RWPE1 (cell line): ENCODE data around the gene MCFD2.

ENCODE experiments used
- CTCF ChIA-PET: fragments of 350-600 bp; sonication (Branson Sonifier 250); formaldehyde crosslinking; extraction: SDS; loops from one replicate; lab custom pipeline; 2021; lab: Yijun Ruan, JAX
- POLR2A ChIA-PET: fragments of 400-600 bp; formaldehyde crosslinking; extraction: SDS; loops from one replicate; lab custom pipeline; 2020; ENCODE audit warnings: antibody characterized with exemption; ENCODE audit not compliant: low non-redundant PET; lab: Yijun Ruan, JAX
- DNase-seq: peaks from one replicate; pipeline ENCODE4 v3.0.0; 2012; ENCODE audit warnings: low spot score
- H3K27ac ChIP-seq: fragments of 450-650 bp; 2 replicates; pipeline ENCODE4 v1.5.1; 2017
- TF ChIP-seq, protein P1 (sequence below): fragments of 450-650 bp; conservative IDR thresholded peaks from 2 replicates; pipeline ENCODE4 v1.5.1; 2017; ENCODE audit warnings: low read depth, mild to moderate bottlenecking

The MCFD2 gene

DNA sequence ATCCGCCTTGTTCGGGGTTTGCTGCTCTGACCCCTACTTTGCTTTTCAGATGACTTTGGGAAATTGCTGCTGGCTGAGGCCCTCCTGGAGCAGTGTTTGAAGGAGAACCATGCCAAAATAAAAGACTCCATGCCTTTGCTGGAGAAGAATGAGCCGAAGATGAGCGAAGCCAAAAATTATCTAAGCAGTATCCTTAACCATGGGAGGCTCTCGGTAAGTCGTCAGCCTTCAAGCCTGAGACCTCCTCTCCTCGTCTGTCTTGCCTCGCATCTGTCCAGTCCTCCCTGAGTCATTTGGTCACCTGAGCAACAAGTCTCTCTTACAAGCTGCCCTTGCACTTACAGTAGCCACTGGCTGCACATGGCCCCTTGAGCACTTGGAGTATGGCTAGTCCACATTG, 34.7 kb upstream of the MCFD2 start:
- no peak overlapping the region for H3K27ac ChIP-seq
- CTCF ChIA-PET: no interaction called here
- TF ChIP-seq, protein P1, sequence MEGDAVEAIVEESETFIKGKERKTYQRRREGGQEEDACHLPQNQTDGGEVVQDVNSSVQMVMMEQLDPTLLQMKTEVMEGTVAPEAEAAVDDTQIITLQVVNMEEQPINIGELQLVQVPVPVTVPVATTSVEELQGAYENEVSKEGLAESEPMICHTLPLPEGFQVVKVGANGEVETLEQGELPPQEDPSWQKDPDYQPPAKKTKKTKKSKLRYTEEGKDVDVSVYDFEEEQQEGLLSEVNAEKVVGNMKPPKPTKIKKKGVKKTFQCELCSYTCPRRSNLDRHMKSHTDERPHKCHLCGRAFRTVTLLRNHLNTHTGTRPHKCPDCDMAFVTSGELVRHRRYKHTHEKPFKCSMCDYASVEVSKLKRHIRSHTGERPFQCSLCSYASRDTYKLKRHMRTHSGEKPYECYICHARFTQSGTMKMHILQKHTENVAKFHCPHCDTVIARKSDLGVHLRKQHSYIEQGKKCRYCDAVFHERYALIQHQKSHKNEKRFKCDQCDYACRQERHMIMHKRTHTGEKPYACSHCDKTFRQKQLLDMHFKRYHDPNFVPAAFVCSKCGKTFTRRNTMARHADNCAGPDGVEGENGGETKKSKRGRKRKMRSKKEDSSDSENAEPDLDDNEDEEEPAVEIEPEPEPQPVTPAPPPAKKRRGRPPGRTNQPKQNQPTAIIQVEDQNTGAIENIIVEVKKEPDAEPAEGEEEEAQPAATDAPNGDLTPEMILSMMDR: no peak
- no peak for DNase-seq
- POLR2A ChIA-PET: no interaction called here

DNA sequence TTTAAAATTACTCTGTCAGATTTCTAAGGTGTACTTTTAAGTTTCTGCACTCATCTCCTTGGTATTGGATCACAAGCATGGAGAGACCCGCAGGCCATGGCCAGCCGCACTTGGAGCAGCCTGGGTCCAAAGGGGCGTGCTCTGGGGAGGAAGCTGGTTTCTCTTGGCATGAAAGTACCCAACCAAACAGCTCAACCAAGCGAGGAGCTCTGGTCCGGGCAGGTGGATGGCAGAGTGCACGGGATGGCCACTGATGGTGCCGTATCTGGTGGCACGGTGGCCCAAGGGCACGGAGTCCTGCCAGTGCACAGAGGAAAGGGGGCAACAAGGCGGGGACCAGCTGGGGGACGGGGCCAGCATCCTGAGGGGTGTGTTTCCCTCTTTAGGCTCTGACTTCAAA, 32.2 kb upstream of the MCFD2 start:
- no peak overlapping the region; the same call in 1 of the 2 replicates for H3K27ac ChIP-seq
- ChIA-PET POLR2A (no interaction called here), CTCF (interaction anchor here (0.6 to 0.7 kb wide), 3 partner anchors 24 to 345 kb away, joined by 3 to 4 read pairs (median 4); no protein-coding TSS in a partner anchor)
- DNase-seq: no peak
- TF ChIP-seq, protein P1: no peak

DNA sequence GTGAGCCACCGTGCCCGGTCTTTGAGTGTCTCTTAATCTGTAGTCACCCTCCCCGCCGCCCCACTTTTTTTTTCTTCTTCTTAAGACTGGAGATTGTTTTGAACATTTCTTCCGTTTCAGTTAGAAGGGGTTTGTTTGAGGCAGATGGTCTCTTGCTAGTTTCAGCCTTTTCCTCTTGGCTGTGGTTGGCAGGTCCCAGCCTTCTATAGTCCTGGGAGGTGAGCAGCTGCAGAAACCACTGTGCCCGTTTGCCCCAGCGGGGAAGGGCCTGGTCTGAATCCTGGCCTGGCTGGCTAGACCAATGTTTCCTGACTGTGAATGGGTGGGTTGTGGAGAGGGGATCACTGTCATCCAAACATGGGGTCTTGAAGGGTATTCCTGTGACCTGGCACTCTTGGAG, 30.1 kb upstream of the MCFD2 start:
- DNase-seq: no peak
- TF ChIP-seq, protein P1: no peak
- peak overlapping the region; percentile 13; the same call in 1 of the 2 replicates for H3K27ac ChIP-seq
- CTCF ChIA-PET: interaction anchor here (0.6 kb wide), 1 partner anchor 27 kb away, joined by 4 read pairs; no protein-coding TSS in a partner anchor
- POLR2A ChIA-PET: no interaction called here

DNA sequence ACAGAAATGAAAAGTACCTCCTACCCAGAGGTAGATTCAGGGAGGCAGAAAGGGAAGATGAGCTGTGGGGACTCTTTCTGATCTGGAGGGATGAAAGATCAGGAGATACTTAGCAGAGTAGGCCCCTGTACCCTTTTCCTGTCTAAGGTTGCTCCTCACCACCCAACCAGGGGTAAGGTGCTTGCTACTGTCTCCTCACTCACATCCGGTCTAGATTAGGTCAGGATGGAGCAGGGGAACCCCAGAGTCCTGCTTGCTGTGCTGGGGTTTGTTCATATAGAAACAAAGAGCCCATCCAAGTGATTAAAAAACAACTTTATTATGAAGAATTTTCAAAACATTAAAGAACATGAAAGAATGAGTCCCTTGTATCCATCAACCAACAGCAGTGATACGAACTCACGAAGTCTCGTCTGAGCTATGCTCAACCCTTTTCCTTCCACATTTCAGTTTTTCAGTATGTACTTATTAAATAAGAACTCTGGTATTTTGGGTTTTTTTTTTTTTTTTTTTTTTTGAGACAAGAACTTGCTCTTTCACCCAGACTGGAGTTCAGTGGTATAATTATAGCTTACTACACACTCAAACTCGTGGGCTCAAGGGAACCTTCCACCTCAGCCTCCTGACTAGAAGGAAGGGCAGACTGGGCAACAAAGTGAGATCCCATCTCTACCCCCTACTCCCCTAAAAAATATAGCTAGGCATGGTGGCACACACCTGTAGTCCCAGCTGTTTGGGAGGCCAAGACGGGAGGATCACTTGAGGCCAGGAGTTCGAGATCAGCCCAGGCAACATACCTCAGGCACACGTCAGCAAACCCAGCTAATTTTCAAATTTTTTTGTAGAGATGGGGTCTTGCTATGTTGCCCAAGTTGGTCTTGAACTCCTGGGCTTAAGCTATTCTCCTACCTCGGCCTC, 28.5 kb upstream of the MCFD2 start:
- CTCF ChIA-PET: interaction anchor here (0.6 kb wide), 1 partner anchor 423 kb away, joined by 3 read pairs; no protein-coding TSS in a partner anchor
- DNase-seq: no peak
- TF ChIP-seq, protein P1: no peak
- H3K27ac ChIP-seq: no peak overlapping the region
- POLR2A ChIA-PET: no interaction called here

DNA sequence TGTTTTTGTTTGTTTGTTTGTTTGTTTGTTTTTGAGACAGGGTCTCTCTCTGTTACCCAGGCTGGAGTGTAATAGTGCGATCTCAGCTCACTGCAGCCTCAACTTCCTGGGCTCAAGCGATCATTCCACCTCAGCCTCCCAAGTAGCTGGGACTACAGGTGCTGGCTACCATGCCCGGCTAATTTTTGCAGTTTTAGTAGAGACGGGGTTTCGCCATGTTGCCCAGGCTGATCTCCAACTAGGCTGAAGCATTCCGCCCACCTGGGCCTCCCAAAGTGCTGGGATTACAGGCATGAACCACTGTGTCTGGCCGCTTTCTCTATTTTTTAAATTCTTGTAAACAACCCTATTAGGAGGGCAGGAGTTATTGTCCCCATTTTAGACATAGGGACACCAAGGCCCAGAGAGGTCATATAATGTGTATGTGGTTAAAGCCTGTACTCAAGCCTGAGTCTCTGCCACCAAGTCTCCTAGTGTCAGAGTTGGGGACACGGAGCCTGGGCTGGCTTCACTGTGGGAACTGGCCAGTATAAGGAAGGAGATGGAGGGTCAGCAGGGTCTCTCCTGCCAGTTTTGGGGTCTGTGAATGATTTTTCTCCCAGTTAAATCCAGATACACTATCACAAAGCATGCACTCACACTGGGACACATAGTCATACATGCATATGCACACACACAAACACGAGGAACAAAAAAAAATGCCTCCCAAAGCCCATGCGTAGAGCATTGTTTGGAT, 27.5 kb upstream of the MCFD2 start:
- DNase-seq: no peak
- ChIA-PET CTCF (interaction anchor here (0.7 kb wide), 1 partner anchor 20 kb away, joined by 3 read pairs; no protein-coding TSS in a partner anchor), POLR2A (interaction anchor here (0.7 kb wide), 1 partner anchor 18 kb away, joined by 3 read pairs; no protein-coding TSS in a partner anchor)
- peak overlapping the region; percentile 47 for H3K27ac ChIP-seq
- TF ChIP-seq, protein P1: no peak

DNA sequence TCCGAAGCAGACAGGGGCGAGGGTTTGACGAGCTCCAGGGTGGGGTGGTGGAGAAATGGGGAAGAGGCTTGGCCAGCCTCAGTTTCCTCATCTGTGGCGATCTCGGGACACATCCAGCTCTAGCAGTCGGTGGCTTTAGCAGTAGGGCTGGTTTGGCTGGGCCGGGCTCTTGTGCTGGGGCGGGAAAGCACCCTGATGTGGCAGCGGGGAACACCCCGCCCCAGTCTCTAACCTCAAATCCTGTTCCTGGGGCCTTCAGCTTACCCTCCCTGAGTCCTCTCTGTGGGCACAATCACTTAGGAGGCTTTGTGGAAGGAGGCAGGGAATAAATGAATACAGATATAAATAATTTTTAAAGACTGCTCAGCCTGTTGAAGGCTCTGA, 26.5 kb upstream of the MCFD2 start:
- ChIA-PET POLR2A (interaction anchor here (0.6 to 0.7 kb wide), 2 partner anchors 19 to 367 kb away, joined by 3 read pairs; no protein-coding TSS in a partner anchor), CTCF (no interaction called here)
- peak; percentile 60 for DNase-seq
- H3K27ac ChIP-seq: peak overlapping the region; percentile 94
- TF ChIP-seq, protein P1: no peak
